ENCODE measurements around the gene TMPRSS15. TPM values are rescaled to one million over a fixed set of nuclear protein-coding genes. Genes with fewer than 3 reads are reported as not detected.

TMPRSS15 gene
- total and polyA plus RNA-seq, 9 of the 15 experiments (the other 6 are each of a cell fraction or from before 2014, with no cell fraction given): 0.03 to 0.11 (median 0.04) TPM; not detected in 4

DNA sequence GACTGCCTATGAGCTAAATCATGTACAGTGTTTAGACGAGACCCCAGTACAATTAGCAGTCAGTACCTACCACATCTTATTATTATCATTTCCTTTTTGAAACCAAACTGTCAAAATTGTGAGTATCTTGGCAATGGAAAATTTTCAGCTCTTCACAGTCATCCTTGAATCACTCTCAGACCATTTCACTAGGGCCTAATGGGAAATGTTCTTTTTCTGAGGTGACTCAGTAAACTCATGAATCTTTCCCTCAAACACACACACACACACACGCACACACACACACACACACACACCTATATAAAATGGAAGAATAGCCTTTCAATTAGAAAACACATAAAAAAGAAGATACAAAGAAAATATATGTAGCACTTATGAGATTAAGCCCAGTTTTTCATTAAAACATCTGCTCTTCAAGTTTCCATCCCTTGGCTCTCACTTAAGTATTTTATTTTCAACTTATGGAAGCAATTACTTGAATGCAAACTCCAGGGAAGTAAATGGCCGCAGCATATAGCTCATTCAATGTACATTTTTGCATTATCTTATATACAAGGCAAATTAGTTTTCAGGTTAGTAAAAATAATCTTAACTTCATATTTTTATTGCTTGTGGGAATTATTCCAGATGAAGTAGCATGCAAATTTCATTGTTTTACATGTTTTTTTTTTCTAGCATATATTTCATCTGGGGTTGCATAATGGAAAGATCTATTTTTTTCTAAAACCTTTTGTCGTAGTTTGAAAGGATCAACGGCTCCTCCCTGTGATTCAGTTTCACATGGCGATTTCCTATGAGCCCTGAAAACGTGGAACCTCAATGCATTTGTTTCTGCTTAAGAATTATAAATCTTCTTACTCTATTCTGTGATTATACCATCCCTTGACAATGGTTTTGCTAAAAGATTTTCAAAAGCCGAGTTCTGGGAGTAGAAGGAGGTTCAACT, 46.3 kb upstream of the TMPRSS15 start (continued):
- TF ChIP-seq, protein P1, sequence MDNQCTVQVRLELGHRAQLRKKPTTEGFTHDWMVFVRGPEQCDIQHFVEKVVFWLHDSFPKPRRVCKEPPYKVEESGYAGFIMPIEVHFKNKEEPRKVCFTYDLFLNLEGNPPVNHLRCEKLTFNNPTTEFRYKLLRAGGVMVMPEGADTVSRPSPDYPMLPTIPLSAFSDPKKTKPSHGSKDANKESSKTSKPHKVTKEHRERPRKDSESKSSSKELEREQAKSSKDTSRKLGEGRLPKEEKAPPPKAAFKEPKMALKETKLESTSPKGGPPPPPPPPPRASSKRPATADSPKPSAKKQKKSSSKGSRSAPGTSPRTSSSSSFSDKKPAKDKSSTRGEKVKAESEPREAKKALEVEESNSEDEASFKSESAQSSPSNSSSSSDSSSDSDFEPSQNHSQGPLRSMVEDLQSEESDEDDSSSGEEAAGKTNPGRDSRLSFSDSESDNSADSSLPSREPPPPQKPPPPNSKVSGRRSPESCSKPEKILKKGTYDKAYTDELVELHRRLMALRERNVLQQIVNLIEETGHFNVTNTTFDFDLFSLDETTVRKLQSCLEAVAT (IDR thresholded peaks at IDR 0.05): no peak

DNA sequence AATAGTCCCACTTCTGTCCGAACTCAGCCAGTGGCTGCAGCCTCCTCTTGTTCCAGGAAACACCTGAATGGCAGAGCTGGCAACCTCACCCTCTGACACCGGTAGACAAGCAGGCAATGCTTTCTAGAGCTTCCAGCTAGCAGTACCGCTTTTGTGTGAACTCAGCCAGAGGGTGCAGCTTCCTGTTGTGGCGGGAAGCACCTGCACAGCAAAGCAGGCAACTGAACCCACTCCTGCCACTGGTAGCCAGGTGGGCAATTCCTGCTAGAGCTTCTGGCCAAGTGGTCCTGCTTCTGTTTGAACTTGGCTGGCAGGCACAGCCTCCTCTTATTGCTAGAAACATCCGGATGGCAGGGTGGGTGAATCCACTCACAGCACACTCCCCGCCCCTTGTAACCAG, 40.1 kb upstream of the TMPRSS15 start:
- H3K9ac ChIP-seq (ENCODE audit: insufficient read depth in 1 of 2, low read depth in 2 of 2, low read length in 2 of 2): no peak overlapping the region
- FAIRE-seq (no peak), ATAC-seq (no peak), DNase-seq (ENCODE audit: extremely low read depth in 1 of 4, low spot score in 3 of 4) (no peak)
- in situ Hi-C loops (cut with MboI) (no loop called here), intact Hi-C loops (cut with micrococcal nuclease) (no loop called here)
- H4K20me1 ChIP-seq (replicated peaks; ENCODE audit: control insufficient read depth, insufficient read depth, low read length): no peaks in the 10 kb centered on the region
- ChIA-PET POLR2A (no interaction called here), CTCF (ENCODE audit: low intra/inter-chr PET ratio) (no interaction called here)
- no peak overlapping the region for H3K4me2 ChIP-seq (ENCODE audit: insufficient read depth, low read length)
- H3K9me1 ChIP-seq (ENCODE audit: control insufficient read depth, insufficient read depth, low read length): no peaks in the 10 kb centered on the region
- no peak overlapping the region for H3K27ac ChIP-seq (ENCODE audit: extremely low read depth, low read depth, low read length)
- no peaks in the 10 kb centered on the region for H3K79me2 ChIP-seq (ENCODE audit: control insufficient read depth, insufficient read depth, low read length)
- H3K4me1 ChIP-seq (replicated peaks in 1 of 2; ENCODE audit: control insufficient read depth in 2 of 2, insufficient read depth in 2 of 2, low read length in 2 of 2): no peaks in the 10 kb centered on the region
- no TSS peak for BruUV-seq (replicated peaks)
- TF ChIP-seq, protein P2, sequence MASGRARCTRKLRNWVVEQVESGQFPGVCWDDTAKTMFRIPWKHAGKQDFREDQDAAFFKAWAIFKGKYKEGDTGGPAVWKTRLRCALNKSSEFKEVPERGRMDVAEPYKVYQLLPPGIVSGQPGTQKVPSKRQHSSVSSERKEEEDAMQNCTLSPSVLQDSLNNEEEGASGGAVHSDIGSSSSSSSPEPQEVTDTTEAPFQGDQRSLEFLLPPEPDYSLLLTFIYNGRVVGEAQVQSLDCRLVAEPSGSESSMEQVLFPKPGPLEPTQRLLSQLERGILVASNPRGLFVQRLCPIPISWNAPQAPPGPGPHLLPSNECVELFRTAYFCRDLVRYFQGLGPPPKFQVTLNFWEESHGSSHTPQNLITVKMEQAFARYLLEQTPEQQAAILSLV (tag; IDR thresholded peaks at IDR 0.05): no peak
- TF ChIP-seq ZNF12 (CRISPR knock-in tag; IDR thresholded peaks at IDR 0.05): no peak
- WGBS (ENCODE audit: insufficient coverage, low coverage, missing lambda C conversion rate): 0% methylated on average over 5 of the region's 6 CpGs
- H3K27me3 ChIP-seq (ENCODE audit: control insufficient read depth in 2 of 2, insufficient read depth in 2 of 2, low read length in 2 of 2): no peaks in the 10 kb centered on the region
- H2AFZ ChIP-seq (ENCODE audit: low read depth, low read length): no peak overlapping the region
- H3K4me3 ChIP-seq: no peak overlapping the region
- H3K9me3 ChIP-seq (replicated peaks; ENCODE audit: control insufficient read depth, insufficient read depth, low read depth, low read length): no peaks in the 10 kb centered on the region
- no peaks in the 10 kb centered on the region for H3K36me3 ChIP-seq (ENCODE audit: control insufficient read depth, insufficient read depth, low read length)

Measured in K562 (cell line).